Stimulated activated CD4-positive, alpha-beta T cell treated with anti-CD3 and anti-CD28 coated beads, Interleukin-1b, Interleukin-23, amount 100 ng/mL, for 4 hours (primary cell): ENCODE results near the gene LASP1.
"Not testable (repeated sequence)": the region's sequence is repeated elsewhere in the genome, so short reads cannot be mapped to it uniquely, and the experiment has no call there.

Source experiments
- DNase-seq, 2 donors: peaks; one replicate each; pipeline ENCODE4 v3.0.0-alpha.2; 2020; ENCODE audit warnings: low read depth in 2 of 2

LASP1 gene

GRCh38 chr17:38869526-38870258 lies at the start of gene LASP1:
Gene LASP1 (plus strand): TSS chr17:38870058. CDS start chr17:38870190, 132 bp downstream.
- DNase-seq: peak; percentile 71 to 78

GRCh38 chr17:38824899-38825761 lies 44.7 kb upstream of the LASP1 start, which contains the start of gene CWC25:
Gene CWC25 (minus strand): TSS chr17:38825321. CDS start chr17:38825183, 138 bp downstream.
- peak; percentile 91 to 94 for DNase-seq

GRCh38 chr17:38825762-38826247 lies 44.1 kb upstream of the LASP1 start:
- no peak for DNase-seq

GRCh38 chr17:38844261-38844757 lies 25.5 kb upstream of the LASP1 start:
- DNase-seq: no peak

GRCh38 chr17:38848557-38848891 lies 21.3 kb upstream of the LASP1 start:
- DNase-seq: no peak

GRCh38 chr17:38848939-38849605 lies 20.8 kb upstream of the LASP1 start:
- DNase-seq: no peak

- DNase-seq: no peak
Observed at GRCh38 chr17:38850374-38850773, 19.5 kb upstream of the LASP1 start.

GRCh38 chr17:38851434-38851833 lies 18.4 kb upstream of the LASP1 start:
- no peak for DNase-seq

- DNase-seq: no peak
Observed at GRCh38 chr17:38852771-38853291, 17.0 kb upstream of the LASP1 start.

GRCh38 chr17:38853292-38854219 lies 16.3 kb upstream of the LASP1 start, which contains the start of gene RPL23:
Gene RPL23 (minus strand): TSS chr17:38853721. CDS start chr17:38853710, 11 bp downstream.
- DNase-seq: peak; percentile 83 to 84

- DNase-seq: not testable (repeated sequence)
Observed at GRCh38 chr17:38855101-38855714, 14.7 kb upstream of the LASP1 start.

- no peak for DNase-seq
Observed at GRCh38 chr17:38857271-38857670, 12.6 kb upstream of the LASP1 start.

- DNase-seq: no peak
Observed at GRCh38 chr17:38861399-38861843, 8.4 kb upstream of the LASP1 start.

GRCh38 chr17:38864636-38865398 lies 5.0 kb upstream of the LASP1 start:
- no peak for DNase-seq

- peak; percentile 68 to 70 for DNase-seq
Observed at GRCh38 chr17:38867179-38867967, 2.5 kb upstream of the LASP1 start.

- DNase-seq: no peak
Observed at GRCh38 chr17:38867968-38868816, 1.7 kb upstream of the LASP1 start.

- DNase-seq: peak; percentile 88 to 89
Observed at GRCh38 chr17:38868817-38869525, 887 bp upstream of the LASP1 start.
